Ramos (cell line): ENCODE results near the gene DCAF4.
"Not testable (repeated sequence)": the region's sequence is repeated elsewhere in the genome, so short reads cannot be mapped to it uniquely, and the experiment has no call there.

Experiments
- in situ Hi-C: fragments of 300-500 bp; cut with MboI; formaldehyde crosslinking; loops from one replicate; pipeline ENCODE4 v1.14.3; 2022; ENCODE audit warnings: low sequenced_read_pairs; ENCODE audit not compliant: unreplicated experiment

Gene DCAF4

GRCh38 chr14:73004641-73005040, 78.4 kb downstream of the DCAF4 start:
- in situ Hi-C loops: not testable (repeated sequence)

GRCh38 chr14:73007835-73008234, 81.6 kb downstream of the DCAF4 start:
- in situ Hi-C loops: no loop called here

DNA sequence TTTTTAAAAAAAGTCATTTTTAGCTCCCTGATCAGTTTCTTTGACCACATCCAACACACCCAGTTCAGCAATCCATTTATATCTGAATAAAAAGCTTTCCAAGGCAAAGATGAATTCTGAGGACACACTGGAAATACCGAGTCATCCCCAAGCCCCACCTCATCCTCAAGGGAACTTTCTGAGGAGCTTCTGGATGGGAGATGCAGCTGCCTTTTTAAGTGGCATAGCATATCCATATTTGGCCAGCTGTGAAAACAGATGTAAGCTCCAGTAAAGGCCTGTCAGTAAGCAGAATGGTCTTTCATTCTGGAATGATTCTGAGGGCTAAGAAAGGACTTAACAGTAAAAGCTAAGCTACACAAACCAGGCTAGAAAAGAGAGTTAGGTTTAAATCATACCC, 82.2 kb downstream of the DCAF4 start:
- in situ Hi-C loops: no loop called here
